Bronchial epithelial cell (primary cell): ENCODE results near the gene RUNX3. TPM values are rescaled to one million over a fixed set of nuclear protein-coding genes. Genes with fewer than 3 reads are reported as not detected.

Source experiments
- DNase-seq: peaks from one replicate; pipeline ENCODE4 v3.0.0-alpha.2; 2010; ENCODE audit warnings: low read depth
- FAIRE-seq: peaks from 2 replicates; lab custom pipeline; 2011; peaks lifted over from hg19 to GRCh38; lab: Jason Lieb, UNC
- H3K27me3 ChIP-seq: 2 replicates; pipeline ENCODE4 v1.5.1; 2011; ENCODE audit warnings: low read length; ENCODE audit not compliant: control insufficient read depth, insufficient read depth
- H3K36me3 ChIP-seq: 2 replicates; pipeline ENCODE4 v1.5.1; 2011; ENCODE audit warnings: low read length; ENCODE audit not compliant: control insufficient read depth, insufficient read depth
- H3K4me3 ChIP-seq: 2 replicates; pipeline ENCODE4 v1.5.1; 2011; ENCODE audit warnings: mild to moderate bottlenecking, low read depth, low read length, control low read depth
- CTCF ChIP-seq: IDR thresholded peaks from 2 replicates; pipeline ENCODE4 v1.5.1; 2011; ENCODE audit warnings: mild to moderate bottlenecking, moderate library complexity, low read length, control low read depth, inconsistent platforms; ENCODE audit not compliant: insufficient read depth, severe bottlenecking
- total RNA-seq: library from RNA; depleted of rRNA; stranded (reverse); fragments of >200 nt; gene quantifications from 2 replicates; pipeline ENCODE4 v1.2.1, GENCODE V29; 2014

The RUNX3 gene
- total RNA-seq, 1 donor from 2014 or later = 0.26 TPM

- DNase-seq (peak; percentile 66), FAIRE-seq (peak; percentile 13)
- Histone ChIP-seq H3K36me3 (no peaks in the 10 kb centered on the region), H3K4me3 (no peak overlapping the region), H3K27me3 (no peaks in the 10 kb centered on the region)
- no peak for TF ChIP-seq CTCF
Observed at GRCh38 chr1:24972221-24972914, 42.3 kb upstream of the RUNX3 start.

GRCh38 chr1:24970926-24971875 lies 41.1 kb upstream of the RUNX3 start:
- H3K27me3 ChIP-seq = no peaks in the 10 kb centered on the region
- TF ChIP-seq CTCF = no peak
- FAIRE-seq (peak; percentile 89), DNase-seq (no peak)
- no peaks in the 10 kb centered on the region for H3K36me3 ChIP-seq
- no peak overlapping the region for H3K4me3 ChIP-seq

- H3K27me3 ChIP-seq = no peaks in the 10 kb centered on the region
Observed at GRCh38 chr1:24970399-24970753, 40.3 kb upstream of the RUNX3 start.

GRCh38 chr1:24969596-24970398 lies 39.7 kb upstream of the RUNX3 start:
- FAIRE-seq (no peak), DNase-seq (no peak)
- H3K27me3 ChIP-seq = no peaks in the 10 kb centered on the region
- H3K4me3 ChIP-seq = no peak overlapping the region
- no peaks in the 10 kb centered on the region for H3K36me3 ChIP-seq
- no peak for TF ChIP-seq CTCF

More at GRCh38 chr1:24970399-24970753, 40.3 kb upstream of the RUNX3 start:
- no peak overlapping the region for H3K4me3 ChIP-seq
- DNase-seq (peak; percentile 66), FAIRE-seq (no peak)
- peak; percentile 26 for TF ChIP-seq CTCF
- H3K36me3 ChIP-seq = no peaks in the 10 kb centered on the region

GRCh38 chr1:24968941-24969585 lies 39.0 kb upstream of the RUNX3 start:
- Histone ChIP-seq H3K4me3 (no peak overlapping the region), H3K36me3 (no peaks in the 10 kb centered on the region), H3K27me3 (peaks cover under 1% of the 10 kb centered on the region)
- no peak for TF ChIP-seq CTCF
- FAIRE-seq = peak; percentile 79
- peak; percentile 30 for DNase-seq
